ENCODE measurements around the gene ALDH3B1. TPM values are rescaled to one million over a fixed set of nuclear protein-coding genes. Genes with fewer than 3 reads are reported as not detected.

ALDH3B1 gene
- total and polyA plus RNA-seq, 2 of the 4 experiments (the other 2 are of a cell fraction), result 11.8 to 22.8 TPM

- in situ Hi-C loops (cut with MboI; ENCODE audit: low sequenced_read_pairs), result no loop called here
- intact Hi-C loops (cut with micrococcal nuclease), result no loop called here
- no peak overlapping the region for H2BK120ac ChIP-seq (ENCODE audit: low read depth, low read length)
- ATAC-seq (ENCODE audit: low read depth) (no peak), DNase-seq (no peak)
- H2AK9ac ChIP-seq (replicated peaks; ENCODE audit: low read depth, low read length, poor library complexity), result no peak overlapping the region
- no peak overlapping the region for H3K4me3 ChIP-seq (ENCODE audit: insufficient read depth, low read depth, low read length)
- H2AK5ac ChIP-seq (ENCODE audit: low read depth, low read length), result no peak overlapping the region
- no peak overlapping the region for H4K5ac ChIP-seq (ENCODE audit: low read depth, low read length)
- no peak overlapping the region for H3K14ac ChIP-seq (replicated peaks; ENCODE audit: low read depth, low read length)
- H3K9me3 ChIP-seq (ENCODE audit: control insufficient read depth, insufficient read depth, low read length), result no peaks in the 10 kb centered on the region
- no peak overlapping the region for H2BK15ac ChIP-seq (ENCODE audit: low read depth, low read length)
- H2BK5ac ChIP-seq (ENCODE audit: low read depth, low read length, poor library complexity, severe bottlenecking), result no peak overlapping the region
- no peaks in the 10 kb centered on the region; the same call in 1 of the 2 replicates for H3K9me1 ChIP-seq (ENCODE audit: insufficient read depth, low read length)
- no peak overlapping the region for H2BK20ac ChIP-seq (ENCODE audit: low read depth, low read length)
- no peak overlapping the region for H4K8ac ChIP-seq (ENCODE audit: low read depth in 2 of 2, low read length in 2 of 2)
- ChIA-PET POLR2A (ENCODE audit: unreplicated experiment) (no interaction called here), CTCF (no interaction called here)
- H3K23ac ChIP-seq (ENCODE audit: low read depth, low read length), result no peak overlapping the region
- H3K18ac ChIP-seq (ENCODE audit: low read depth, low read length), result no peak overlapping the region
- H3K4me1 ChIP-seq (ENCODE audit: control insufficient read depth, insufficient read depth, low read length), result no peaks in the 10 kb centered on the region
- TF ChIP-seq FOS (IDR thresholded peaks at IDR 0.05; ENCODE audit: low read depth, low read length), result no peak
- no peak for TF ChIP-seq NFE2L2 (IDR thresholded peaks at IDR 0.05; ENCODE audit: low read depth, low read length)
- no peak for TF ChIP-seq MAZ (IDR thresholded peaks at IDR 0.05; ENCODE audit: borderline replicate concordance, low read depth, low read length)
- no peak for TF ChIP-seq BHLHE40 (IDR thresholded peaks at IDR 0.05; ENCODE audit: low read depth, low read length)
- TF ChIP-seq MAFK (IDR thresholded peaks at IDR 0.05; ENCODE audit: low read depth, low read length), result no peak
- TF ChIP-seq RFX5 (IDR thresholded peaks at IDR 0.05; ENCODE audit: low read depth, low read length), result no peak
- TF ChIP-seq ELK1 (IDR thresholded peaks at IDR 0.05; ENCODE audit: borderline replicate concordance, low read depth, low read length), result no peak
- no peak for TF ChIP-seq SMC3 (IDR thresholded peaks at IDR 0.05; ENCODE audit: low read depth, low read length)
- no peak for TF ChIP-seq MXI1 (IDR thresholded peaks at IDR 0.05; ENCODE audit: borderline replicate concordance, low read depth, low read length)
- TF ChIP-seq CTCF (conservative IDR thresholded peaks at IDR 0.05; ENCODE audit: low read depth, low read length), result no peak
- no peak for TF ChIP-seq RAD21 (IDR thresholded peaks at IDR 0.05; ENCODE audit: low read length)
- no peaks in the 10 kb centered on the region; the same call in 1 of the 2 replicates for H3K27me3 ChIP-seq (ENCODE audit: control insufficient read depth, insufficient read depth, low read length)
- no peak overlapping the region for H3K4ac ChIP-seq (ENCODE audit: low read depth, low read length)
- H4K20me1 ChIP-seq (ENCODE audit: insufficient read depth, low read length), result no peaks in the 10 kb centered on the region
- no CpG with 5 or more reads among the region's 13 CpGs for WGBS, 2 experiments (ENCODE audit: extremely low coverage in 2 of 2, insufficient read length in 1 of 2)
- no peak overlapping the region for H3K9ac ChIP-seq (ENCODE audit: low read depth, low read length)
- dilution Hi-C loops (cut with HindIII; ENCODE audit: low sequenced_read_pairs, unreplicated experiment), result no loop called here
- BruUV-seq (replicated peaks), result no TSS peak
- no peaks in the 10 kb centered on the region for H3K79me1 ChIP-seq (ENCODE audit: low read depth in 1 of 2, low read length in 2 of 2)
- no peaks in the 10 kb centered on the region for H3K36me3 ChIP-seq (ENCODE audit: control insufficient read depth, insufficient read depth, low read length)
- H2AFZ ChIP-seq (replicated peaks; ENCODE audit: low read length, poor library complexity), result no peak overlapping the region
- H3K4me2 ChIP-seq (ENCODE audit: low read depth, low read length), result no peak overlapping the region
- H3K27ac ChIP-seq (ENCODE audit: insufficient read depth, low read length), result no peak overlapping the region
- no peak overlapping the region for H4K91ac ChIP-seq (ENCODE audit: insufficient read depth, low read depth, low read length)
- no peak overlapping the region for H3K56ac ChIP-seq (ENCODE audit: extremely low read depth, insufficient read depth, low read length)
Observed at GRCh38 chr11:67996051-67996450, 14.1 kb upstream of the ALDH3B1 start.

Measured in IMR-90 (cell line).